Testis (tissue), 2 donors: ENCODE results near the gene IL1RL2.

ENCODE experiments used
- CTCF ChIP-seq, 3 experiments: fragments of 450-650 bp in 2 of 3; fragments of 200-600 bp in 1 of 3; sonication (generic) in 1 of 3; IDR thresholded peaks; one replicate each; pipeline ENCODE4 v1.5.1; 2016 to 2019; ENCODE audit warnings: antibody characterized with exemption in 3 of 3, mild to moderate bottlenecking in 2 of 3, moderate library complexity in 1 of 3
- POLR2A ChIP-seq: fragments of 450-650 bp; IDR thresholded peaks from one replicate; pipeline ENCODE4 v1.6.1; 2017; ENCODE audit warnings: antibody characterized with exemption, mild to moderate bottlenecking, moderate library complexity

- TF ChIP-seq CTCF (IDR thresholded peaks at IDR 0.05) (no peak), POLR2A (no peak)
Measured at GRCh38 chr2:102264952-102265351, 78.1 kb downstream of the IL1RL2 start.
